Measurements from ENCODE around the gene MRPL55. TPM values are rescaled to one million over a fixed set of nuclear protein-coding genes. Genes with fewer than 3 reads are reported as not detected.
A peak's percentile ranks its signal among the peaks of the same experiment; 100 is the strongest.

Gene MRPL55
- total RNA-seq, 1 donor from 2014 or later = 38.1 TPM

GRCh38 chr1:228095938-228096337, 13.2 kb downstream of the MRPL55 start:
- Histone ChIP-seq H3K27me3 (ENCODE audit: control insufficient read depth in 3 of 3, insufficient read depth in 3 of 3, low read length in 3 of 3) (no peaks in the 10 kb centered on the region), H3K36me3 (ENCODE audit: control insufficient read depth in 3 of 3, insufficient read depth in 3 of 3, low read length in 3 of 3) (peaks cover 45 to 52% (median 46%) of the 10 kb centered on the region in 3 donors), H3K9me3 (ENCODE audit: control insufficient read depth in 3 of 3, low read length in 3 of 3) (peaks cover 0 to 11% (median 9%) of the 10 kb centered on the region in 3 donors), H3K4me1 (ENCODE audit: control insufficient read depth in 3 of 3, insufficient read depth in 3 of 3, low read length in 3 of 3) (peaks cover 13 to 38% (median 32%) of the 10 kb centered on the region in 3 donors), H3K4me3 (ENCODE audit: low read length in 3 of 3) (no peak overlapping the region), H3K27ac (ENCODE audit: low read depth, low read length) (no peak overlapping the region), H3K9ac (ENCODE audit: low read depth in 1 of 3, low read length in 3 of 3) (no peak overlapping the region)

- Histone ChIP-seq H3K4me3 (ENCODE audit: low read length in 3 of 3) (no peak overlapping the region), H3K27me3 (ENCODE audit: control insufficient read depth in 3 of 3, insufficient read depth in 3 of 3, low read length in 3 of 3) (no peaks in the 10 kb centered on the region), H3K9me3 (ENCODE audit: control insufficient read depth in 3 of 3, low read length in 3 of 3) (peaks cover 0 to 11% (median 9%) of the 10 kb centered on the region in 3 donors), H3K36me3 (ENCODE audit: control insufficient read depth in 3 of 3, insufficient read depth in 3 of 3, low read length in 3 of 3) (peaks cover 40 to 49% (median 40%) of the 10 kb centered on the region in 3 donors), H3K9ac (ENCODE audit: low read depth in 1 of 3, low read length in 3 of 3) (no peak overlapping the region), H3K27ac (ENCODE audit: low read depth, low read length) (no peak overlapping the region), H3K4me1 (ENCODE audit: control insufficient read depth in 3 of 3, insufficient read depth in 3 of 3, low read length in 3 of 3) (peaks cover 21 to 43% (median 39%) of the 10 kb centered on the region in 3 donors)
Measured at GRCh38 chr1:228095161-228095560, 13.9 kb downstream of the MRPL55 start.

GRCh38 chr1:228094432-228095016, 14.6 kb downstream of the MRPL55 start:
- peaks cover 27 to 49% (median 46%) of the 10 kb centered on the region in 3 donors for H3K4me1 ChIP-seq (ENCODE audit: control insufficient read depth in 3 of 3, insufficient read depth in 3 of 3, low read length in 3 of 3)
- H3K9me3 ChIP-seq (ENCODE audit: control insufficient read depth in 3 of 3, low read length in 3 of 3) = peaks cover 0 to 11% (median 9%) of the 10 kb centered on the region in 3 donors
- H3K4me3 ChIP-seq (ENCODE audit: low read length in 3 of 3) = no peak overlapping the region
- no peaks in the 10 kb centered on the region for H3K27me3 ChIP-seq (ENCODE audit: control insufficient read depth in 3 of 3, insufficient read depth in 3 of 3, low read length in 3 of 3)
- peaks cover 33 to 44% (median 37%) of the 10 kb centered on the region in 3 donors for H3K36me3 ChIP-seq (ENCODE audit: control insufficient read depth in 3 of 3, insufficient read depth in 3 of 3, low read length in 3 of 3)
- H3K9ac ChIP-seq (ENCODE audit: low read depth in 1 of 3, low read length in 3 of 3) = no peak overlapping the region
- H3K27ac ChIP-seq (ENCODE audit: low read depth, low read length) = no peak overlapping the region

GRCh38 chr1:228093050-228093906, 15.8 kb downstream of the MRPL55 start:
- no peaks in the 10 kb centered on the region for H3K27me3 ChIP-seq (ENCODE audit: control insufficient read depth in 3 of 3, insufficient read depth in 3 of 3, low read length in 3 of 3)
- peaks cover 25 to 35% (median 25%) of the 10 kb centered on the region in 3 donors for H3K36me3 ChIP-seq (ENCODE audit: control insufficient read depth in 3 of 3, insufficient read depth in 3 of 3, low read length in 3 of 3)
- peak overlapping the region in 1 of 3 donors; percentile 40 for H3K9ac ChIP-seq (ENCODE audit: low read depth in 1 of 3, low read length in 3 of 3)
- H3K27ac ChIP-seq (ENCODE audit: low read depth, low read length) = no peak overlapping the region
- peaks cover 0 to 11% (median 9%) of the 10 kb centered on the region in 3 donors for H3K9me3 ChIP-seq (ENCODE audit: control insufficient read depth in 3 of 3, low read length in 3 of 3)
- H3K4me1 ChIP-seq (ENCODE audit: control insufficient read depth in 3 of 3, insufficient read depth in 3 of 3, low read length in 3 of 3) = peaks cover 39 to 61% (median 55%) of the 10 kb centered on the region in 3 donors
- no peak overlapping the region for H3K4me3 ChIP-seq (ENCODE audit: low read length in 3 of 3)

GRCh38 chr1:228092342-228093049, 16.6 kb downstream of the MRPL55 start:
- no peak overlapping the region for H3K27ac ChIP-seq (ENCODE audit: low read depth, low read length)
- peaks cover 47 to 69% (median 63%) of the 10 kb centered on the region in 3 donors for H3K4me1 ChIP-seq (ENCODE audit: control insufficient read depth in 3 of 3, insufficient read depth in 3 of 3, low read length in 3 of 3)

GRCh38 chr1:228091084-228091483, 18.0 kb downstream of the MRPL55 start:
- Histone ChIP-seq H3K27me3 (ENCODE audit: control insufficient read depth in 3 of 3, insufficient read depth in 3 of 3, low read length in 3 of 3) (no peaks in the 10 kb centered on the region), H3K27ac (ENCODE audit: low read depth, low read length) (no peak overlapping the region), H3K36me3 (ENCODE audit: control insufficient read depth in 3 of 3, insufficient read depth in 3 of 3, low read length in 3 of 3) (peaks cover 8 to 16% (median 14%) of the 10 kb centered on the region in 3 donors), H3K9ac (ENCODE audit: low read depth in 1 of 3, low read length in 3 of 3) (peak overlapping the region in 1 of 3 donors; percentile 60), H3K4me3 (ENCODE audit: low read length in 3 of 3) (peak overlapping the region in 1 of 3 donors; percentile 56), H3K4me1 (ENCODE audit: control insufficient read depth in 3 of 3, insufficient read depth in 3 of 3, low read length in 3 of 3) (peaks cover 57 to 76% (median 73%) of the 10 kb centered on the region in 3 donors), H3K9me3 (ENCODE audit: control insufficient read depth in 3 of 3, low read length in 3 of 3) (peaks cover 0 to 11% (median 9%) of the 10 kb centered on the region in 3 donors)

More at GRCh38 chr1:228092342-228093049, 16.6 kb downstream of the MRPL55 start:
- Histone ChIP-seq H3K9ac (ENCODE audit: low read depth in 1 of 3, low read length in 3 of 3) (no peak overlapping the region), H3K36me3 (ENCODE audit: control insufficient read depth in 3 of 3, insufficient read depth in 3 of 3, low read length in 3 of 3) (peaks cover 18 to 27% (median 19%) of the 10 kb centered on the region in 3 donors), H3K9me3 (ENCODE audit: control insufficient read depth in 3 of 3, low read length in 3 of 3) (peaks cover 0 to 11% (median 9%) of the 10 kb centered on the region in 3 donors), H3K27me3 (ENCODE audit: control insufficient read depth in 3 of 3, insufficient read depth in 3 of 3, low read length in 3 of 3) (no peaks in the 10 kb centered on the region), H3K4me3 (ENCODE audit: low read length in 3 of 3) (no peak overlapping the region)

GRCh38 chr1:228090613-228091081, 18.5 kb downstream of the MRPL55 start:
- H3K36me3 ChIP-seq (ENCODE audit: control insufficient read depth in 3 of 3, insufficient read depth in 3 of 3, low read length in 3 of 3) = peaks cover 7 to 16% (median 11%) of the 10 kb centered on the region in 3 donors
- H3K9ac ChIP-seq (ENCODE audit: low read depth in 1 of 3, low read length in 3 of 3) = peak overlapping the region in 1 of 3 donors; percentile 60
- H3K4me1 ChIP-seq (ENCODE audit: control insufficient read depth in 3 of 3, insufficient read depth in 3 of 3, low read length in 3 of 3) = peaks cover 62 to 77% (median 75%) of the 10 kb centered on the region in 3 donors
- peak overlapping the region; percentile 3 for H3K27ac ChIP-seq (ENCODE audit: low read depth, low read length)
- H3K27me3 ChIP-seq (ENCODE audit: control insufficient read depth in 3 of 3, insufficient read depth in 3 of 3, low read length in 3 of 3) = no peaks in the 10 kb centered on the region
- H3K4me3 ChIP-seq (ENCODE audit: low read length in 3 of 3) = peak overlapping the region in 1 of 3 donors; percentile 56
- peaks cover 0 to 11% (median 9%) of the 10 kb centered on the region in 3 donors for H3K9me3 ChIP-seq (ENCODE audit: control insufficient read depth in 3 of 3, low read length in 3 of 3)

GRCh38 chr1:228089519-228090380, 19.3 kb downstream of the MRPL55 start:
- peaks cover 7 to 12% (median 11%) of the 10 kb centered on the region in 3 donors for H3K36me3 ChIP-seq (ENCODE audit: control insufficient read depth in 3 of 3, insufficient read depth in 3 of 3, low read length in 3 of 3)
- H3K9ac ChIP-seq (ENCODE audit: low read depth in 1 of 3, low read length in 3 of 3) = peak overlapping the region in 2 of 3 donors; percentile 23 to 60
- no peaks in the 10 kb centered on the region for H3K27me3 ChIP-seq (ENCODE audit: control insufficient read depth in 3 of 3, insufficient read depth in 3 of 3, low read length in 3 of 3)
- H3K27ac ChIP-seq (ENCODE audit: low read depth, low read length) = peak overlapping the region; percentile 3
- H3K4me3 ChIP-seq (ENCODE audit: low read length in 3 of 3) = peak overlapping the region; percentile 47 to 60 (median 56)
- peaks cover 0 to 9% (median 9%) of the 10 kb centered on the region in 3 donors for H3K9me3 ChIP-seq (ENCODE audit: control insufficient read depth in 3 of 3, low read length in 3 of 3)
- H3K4me1 ChIP-seq (ENCODE audit: control insufficient read depth in 3 of 3, insufficient read depth in 3 of 3, low read length in 3 of 3) = peaks cover 71 to 83% (median 82%) of the 10 kb centered on the region in 3 donors

Measured in skeletal muscle tissue (tissue), 4 donors.